Heart right ventricle (tissue), 16 donors: ENCODE data around the gene NDST3. TPM values are rescaled to one million over a fixed set of nuclear protein-coding genes. Genes with fewer than 3 reads are reported as not detected.

ENCODE experiments used
- ATAC-seq, 8 donors: fragments of 200-7000 bp; cut with Tn5 transposase; one replicate each; pipeline ENCODE4 v1.9.1; 2020; ENCODE audit warnings: mild to moderate bottlenecking in 8 of 8, moderate library complexity in 8 of 8, moderate number of reproducible peaks in 1 of 8
- DNase-seq, 2 donors: peaks; one replicate each; pipeline ENCODE4 v3.0.0-alpha.2; 2020
- H3K27ac ChIP-seq, 10 donors: fragments of 200-600 bp; sonication (generic) in 2 of 10; one replicate each; pipeline versions ENCODE4 v1.5.0 to v1.8.0; 2020 to 2022; ENCODE audit warnings: mild to moderate bottlenecking in 3 of 10
- H3K27me3 ChIP-seq, 7 donors: fragments of 200-600 bp; one replicate each; pipeline ENCODE4 v1.8.0; 2021 to 2022; ENCODE audit warnings: mild to moderate bottlenecking in 2 of 7
- H3K36me3 ChIP-seq, 9 donors: fragments of 200-600 bp; sonication (generic) in 1 of 9; one replicate each; pipeline versions ENCODE4 v1.5.0 to v1.8.0; 2020 to 2022; ENCODE audit warnings: mild to moderate bottlenecking in 2 of 9
- H3K4me1 ChIP-seq, 9 donors: fragments of 200-600 bp; sonication (generic) in 1 of 9; one replicate each; pipeline versions ENCODE4 v1.5.0 to v1.8.0; 2020 to 2022; ENCODE audit warnings: mild to moderate bottlenecking in 4 of 9
- H3K4me3 ChIP-seq, 10 donors: fragments of 200-600 bp; sonication (generic) in 2 of 10; one replicate each; pipeline versions ENCODE4 v1.5.0 to v1.8.0; 2020 to 2022; ENCODE audit warnings: mild to moderate bottlenecking in 7 of 10, moderate library complexity in 2 of 10
- H3K9me3 ChIP-seq, 11 donors: fragments of 200-600 bp in 10 of 11; sonication (generic) in 2 of 11; one replicate each; pipeline versions ENCODE4 v1.5.0 to v1.8.0; 2013 to 2022; ENCODE audit warnings: mild to moderate bottlenecking in 2 of 11, control low read depth in 1 of 11, moderate library complexity in 1 of 11
- WGBS, 2 donors: extraction: QIAGEN DNeasy Blood & Tissue Kit; methylation state at CpG; one replicate each; pipeline ENCODE4 v1.1.7; 2013; ENCODE audit warnings: inconsistent platforms in 1 of 2; 5-methylcytosine and 5-hydroxymethylcytosine counted together
- intact Hi-C, 10 donors: fragments of 100-400 bp; cut with DNase I; formaldehyde crosslinking; loops; one replicate each; pipeline versions ENCODE4 v1.11.1 to v1.14.2; 2022
- polyA plus RNA-seq, 2 donors: library from polyadenylated mRNA; stranded (reverse); fragments of 200-250 nt; gene quantifications; one replicate each; pipeline ENCODE4 v1.2.3, GENCODE V29; 2013
- total RNA-seq, 10 donors: library from RNA; stranded (reverse); fragmentation: NEBNext Ultra II Directional in 3 of 10; extraction: Animal tissue kit (Norgen Biotek cat#: 25700) in 3 of 10; gene quantifications; one replicate each; pipeline versions ENCODE4 v1.2.1 to v1.2.4, GENCODE V29; 2021 to 2023
- TF ChIP-seq, protein P1 (sequence below), 9 donors: fragments of 200-600 bp; sonication (generic) in 2 of 9; IDR thresholded peaks; one replicate each; pipeline versions ENCODE4 v1.5.0 to v1.8.0; 2021 to 2022; ENCODE audit warnings: antibody characterized with exemption in 9 of 9, mild to moderate bottlenecking in 5 of 9, moderate library complexity in 1 of 9
- donor health status: Arrhythmogenic right ventricular cardiomyopathy.
- donor health status: ischemic (EF 13 %, LVEDD 7.1; RV severe dilation, severe dysfunction).
- donor health status: healthy with polysubstance abuse.
- donor health status: DM: no; HTN: yes; CAD: no.
- donor health status: DM: no; HTN: no; CAD: no.
- donor health status: ischemic (EF 25% LVEDD 6.9; RV normal size, moderate dysfunction).
- donor health status: ischemic (EF 25% LVEDD 5.7; RV mildly dilated, moderate dysfunction).
- donor health status: healthy.
- donor health status: DM: yes; HTN: yes; CAD: no.
- donor health status: Ischemic cardiomyopathy.
- donor health status: ischemic (EF 35%, LVEDD 5.7; RV mildly dilated, moderate dysfunction).
- donor health status: nonischemic (EF 11% LVEDD 7.7; RV severe dilation, severe dysfunction).
- donor health status: DM: yes; HTN: yes; CAD: no.
- donor health status: PGD.
- donor health status: ischemic (EF 29% LVEDD 5.4; RV normal size, mild dysfunction).
- donor health status: nonischemic (EF 23%, LVEDD 6.1; RV moderate dilation, normal function).

The NDST3 gene
- total and polyA plus RNA-seq, 12 donors: 0.04 TPM; not detected in 11

DNA sequence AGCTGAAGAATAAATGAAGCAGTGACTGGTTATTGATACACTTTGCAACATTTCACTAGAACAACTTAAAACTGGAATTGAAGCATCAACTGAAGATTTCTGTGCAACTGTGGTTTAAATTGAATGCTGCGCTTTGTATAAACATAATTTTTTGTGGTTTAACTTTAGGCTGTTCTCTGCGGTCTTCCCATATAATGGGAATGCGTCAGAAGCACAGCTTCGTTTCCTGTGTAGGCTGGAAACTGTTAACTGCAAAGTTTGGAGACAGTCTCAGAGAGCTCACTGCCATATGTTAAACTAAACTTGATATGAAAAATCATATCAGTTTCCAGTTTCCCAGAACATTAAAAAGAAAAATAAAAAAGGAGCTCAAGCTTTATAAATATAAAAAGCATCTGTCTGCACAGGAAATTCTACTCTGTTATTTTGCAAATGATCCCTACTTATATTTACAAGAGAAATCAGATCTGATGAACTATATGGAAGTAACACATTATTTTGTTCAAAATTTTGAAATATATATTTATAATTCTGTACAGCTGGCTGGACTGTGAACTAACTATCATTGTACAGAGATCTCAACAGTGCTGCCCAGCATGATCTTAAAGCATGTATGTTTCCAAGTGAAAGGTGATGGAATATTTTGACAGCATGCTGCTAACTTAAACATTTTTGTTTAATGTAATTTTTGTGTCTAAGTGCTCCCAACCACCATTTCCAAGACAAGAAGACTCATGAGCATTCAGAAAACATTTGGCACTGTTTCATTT lies 139.9 kb downstream of the NDST3 start:
- 36 to 54% methylated on average over 4 of the region's 4 CpGs for WGBS, 2 donors
- DNase-seq (no peak), ATAC-seq (no peak)
- Histone ChIP-seq H3K9me3 (no peaks in the 10 kb centered on the region), H3K27me3 (no peaks in the 10 kb centered on the region), H3K4me3 (no peak overlapping the region), H3K4me1 (no peaks in the 10 kb centered on the region), H3K27ac (no peak overlapping the region), H3K36me3 (no peaks in the 10 kb centered on the region)
- TF ChIP-seq, protein P1, sequence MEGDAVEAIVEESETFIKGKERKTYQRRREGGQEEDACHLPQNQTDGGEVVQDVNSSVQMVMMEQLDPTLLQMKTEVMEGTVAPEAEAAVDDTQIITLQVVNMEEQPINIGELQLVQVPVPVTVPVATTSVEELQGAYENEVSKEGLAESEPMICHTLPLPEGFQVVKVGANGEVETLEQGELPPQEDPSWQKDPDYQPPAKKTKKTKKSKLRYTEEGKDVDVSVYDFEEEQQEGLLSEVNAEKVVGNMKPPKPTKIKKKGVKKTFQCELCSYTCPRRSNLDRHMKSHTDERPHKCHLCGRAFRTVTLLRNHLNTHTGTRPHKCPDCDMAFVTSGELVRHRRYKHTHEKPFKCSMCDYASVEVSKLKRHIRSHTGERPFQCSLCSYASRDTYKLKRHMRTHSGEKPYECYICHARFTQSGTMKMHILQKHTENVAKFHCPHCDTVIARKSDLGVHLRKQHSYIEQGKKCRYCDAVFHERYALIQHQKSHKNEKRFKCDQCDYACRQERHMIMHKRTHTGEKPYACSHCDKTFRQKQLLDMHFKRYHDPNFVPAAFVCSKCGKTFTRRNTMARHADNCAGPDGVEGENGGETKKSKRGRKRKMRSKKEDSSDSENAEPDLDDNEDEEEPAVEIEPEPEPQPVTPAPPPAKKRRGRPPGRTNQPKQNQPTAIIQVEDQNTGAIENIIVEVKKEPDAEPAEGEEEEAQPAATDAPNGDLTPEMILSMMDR (IDR thresholded peaks at IDR 0.05): no peak
- intact Hi-C loops: no loop called here

DNA sequence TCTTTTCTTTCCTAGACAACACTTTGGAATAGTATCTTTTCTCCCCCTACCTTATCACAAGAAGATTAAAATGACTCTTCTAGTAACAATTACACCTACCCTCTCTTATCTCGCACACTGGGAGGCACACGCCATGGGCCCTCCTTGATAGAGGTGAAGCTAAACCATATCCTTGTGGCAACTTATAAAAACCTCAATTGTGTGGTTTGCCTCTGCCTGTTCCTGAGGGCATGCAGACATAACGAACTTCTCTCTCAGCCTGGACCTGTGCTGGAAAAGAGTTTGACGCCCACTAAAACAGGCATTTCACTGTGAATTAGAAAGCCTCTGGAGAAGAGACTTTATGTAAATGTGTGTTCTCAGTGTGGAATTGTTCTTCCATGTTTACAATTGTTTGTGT lies 141.2 kb downstream of the NDST3 start:
- TF ChIP-seq, protein P1 (IDR thresholded peaks at IDR 0.05): no peak
- DNase-seq (no peak), ATAC-seq (no peak)
- no peak overlapping the region for H3K4me3 ChIP-seq
- intact Hi-C loops: no loop called here
- H3K9me3 ChIP-seq: no peaks in the 10 kb centered on the region
- no peak overlapping the region for H3K27ac ChIP-seq
- WGBS, 2 donors: 64 to 74% methylated on average over 4 of the region's 4 CpGs
- H3K4me1 ChIP-seq: no peaks in the 10 kb centered on the region
- H3K36me3 ChIP-seq: no peaks in the 10 kb centered on the region
- H3K27me3 ChIP-seq: no peaks in the 10 kb centered on the region

DNA sequence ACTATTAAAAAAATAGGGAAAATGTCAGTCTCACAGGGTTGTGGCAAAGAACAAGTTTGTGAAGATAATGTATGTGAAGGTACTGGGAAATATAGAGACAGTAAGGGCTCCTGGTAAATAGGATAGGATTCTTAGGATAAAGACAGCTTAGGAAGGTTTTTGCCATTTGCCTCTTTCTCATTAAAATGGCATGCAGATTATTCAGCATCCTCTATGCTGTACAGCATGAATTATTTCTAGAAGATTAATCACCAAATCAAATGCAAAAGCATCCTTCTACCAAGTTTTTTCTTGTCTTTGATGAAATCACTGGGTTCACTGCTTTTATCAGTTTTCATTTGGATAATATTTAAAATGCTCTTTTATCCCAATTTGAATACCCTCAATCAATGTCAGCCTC lies 142.8 kb downstream of the NDST3 start:
- no peaks in the 10 kb centered on the region for H3K36me3 ChIP-seq
- H3K9me3 ChIP-seq: no peaks in the 10 kb centered on the region
- H3K4me1 ChIP-seq: no peaks in the 10 kb centered on the region
- H3K27ac ChIP-seq: no peak overlapping the region
- TF ChIP-seq, protein P1 (IDR thresholded peaks at IDR 0.05): no peak
- no peaks in the 10 kb centered on the region for H3K27me3 ChIP-seq
- intact Hi-C loops: no loop called here
- ATAC-seq (no peak), DNase-seq (no peak)
- no peak overlapping the region for H3K4me3 ChIP-seq

DNA sequence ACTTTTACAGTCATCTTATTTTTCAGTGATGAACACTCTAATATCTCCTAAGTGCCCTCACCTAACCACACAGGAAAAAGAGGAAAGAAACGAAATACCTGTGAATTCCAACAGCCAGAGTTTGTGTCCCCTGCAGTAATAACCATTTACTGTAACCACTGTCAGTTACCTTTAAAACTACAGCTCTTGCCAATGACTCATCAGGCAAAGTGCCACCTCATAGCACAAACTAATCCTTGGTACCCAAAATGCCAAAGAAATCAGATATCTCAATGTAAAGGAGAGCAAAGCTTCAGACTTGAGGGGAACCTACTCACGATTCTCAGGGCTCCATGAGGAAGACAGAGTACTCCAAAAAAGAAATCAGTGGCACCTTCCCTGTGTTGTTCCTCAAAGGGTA lies 146.5 kb downstream of the NDST3 start:
- 71 to 76% methylated on average over 2 of the region's 2 CpGs for WGBS, 2 donors

More for the DNA sequence above, 146.5 kb downstream of the NDST3 start:
- Histone ChIP-seq H3K4me1 (no peaks in the 10 kb centered on the region), H3K9me3 (no peaks in the 10 kb centered on the region), H3K27ac (no peak overlapping the region), H3K36me3 (no peaks in the 10 kb centered on the region), H3K27me3 (no peaks in the 10 kb centered on the region), H3K4me3 (no peak overlapping the region)
- TF ChIP-seq, protein P1 (IDR thresholded peaks at IDR 0.05): no peak
- DNase-seq (no peak), ATAC-seq (no peak)
- intact Hi-C loops: no loop called here
